ENCODE measurements around the gene DMRTC2. TPM values are rescaled to one million over a fixed set of nuclear protein-coding genes. Genes with fewer than 3 reads are reported as not detected.

Gene DMRTC2
- total RNA-seq, 1 donor from 2014 or later, result not detected

GRCh38 chr19:41859618-41860418 lies 15.0 kb downstream of the DMRTC2 start, which contains the start of gene RPS19:
TSS of gene RPS19 (plus strand) at chr19:41860255. CDS start at chr19:41860775, 520 bp downstream.
- H3K27ac Mint-ChIP-seq (ENCODE audit: unreplicated experiment), result peak within 1 kb of the TSS; percentile 98
- H3K36me3 Mint-ChIP-seq (ENCODE audit: unreplicated experiment), result no peaks in the 10 kb centered on the region
- H3K4me3 Mint-ChIP-seq (ENCODE audit: unreplicated experiment), result peak within 1 kb of the TSS; percentile 99
- H3K27me3 Mint-ChIP-seq (ENCODE audit: unreplicated experiment), result peaks cover 24% of the 10 kb centered on the region
- H3K4me1 Mint-ChIP-seq (ENCODE audit: low read depth, unreplicated experiment), result peaks cover 18% of the 10 kb centered on the region
- peak; percentile 98 for DNase-seq
- H3K9me3 Mint-ChIP-seq (ENCODE audit: unreplicated experiment), result peaks cover 20% of the 10 kb centered on the region
- TF ChIP-seq, protein P1, sequence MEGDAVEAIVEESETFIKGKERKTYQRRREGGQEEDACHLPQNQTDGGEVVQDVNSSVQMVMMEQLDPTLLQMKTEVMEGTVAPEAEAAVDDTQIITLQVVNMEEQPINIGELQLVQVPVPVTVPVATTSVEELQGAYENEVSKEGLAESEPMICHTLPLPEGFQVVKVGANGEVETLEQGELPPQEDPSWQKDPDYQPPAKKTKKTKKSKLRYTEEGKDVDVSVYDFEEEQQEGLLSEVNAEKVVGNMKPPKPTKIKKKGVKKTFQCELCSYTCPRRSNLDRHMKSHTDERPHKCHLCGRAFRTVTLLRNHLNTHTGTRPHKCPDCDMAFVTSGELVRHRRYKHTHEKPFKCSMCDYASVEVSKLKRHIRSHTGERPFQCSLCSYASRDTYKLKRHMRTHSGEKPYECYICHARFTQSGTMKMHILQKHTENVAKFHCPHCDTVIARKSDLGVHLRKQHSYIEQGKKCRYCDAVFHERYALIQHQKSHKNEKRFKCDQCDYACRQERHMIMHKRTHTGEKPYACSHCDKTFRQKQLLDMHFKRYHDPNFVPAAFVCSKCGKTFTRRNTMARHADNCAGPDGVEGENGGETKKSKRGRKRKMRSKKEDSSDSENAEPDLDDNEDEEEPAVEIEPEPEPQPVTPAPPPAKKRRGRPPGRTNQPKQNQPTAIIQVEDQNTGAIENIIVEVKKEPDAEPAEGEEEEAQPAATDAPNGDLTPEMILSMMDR (IDR thresholded peaks at IDR 0.05; ENCODE audit: partially characterized antibody, unreplicated experiment), result peak; percentile 77

DNA sequence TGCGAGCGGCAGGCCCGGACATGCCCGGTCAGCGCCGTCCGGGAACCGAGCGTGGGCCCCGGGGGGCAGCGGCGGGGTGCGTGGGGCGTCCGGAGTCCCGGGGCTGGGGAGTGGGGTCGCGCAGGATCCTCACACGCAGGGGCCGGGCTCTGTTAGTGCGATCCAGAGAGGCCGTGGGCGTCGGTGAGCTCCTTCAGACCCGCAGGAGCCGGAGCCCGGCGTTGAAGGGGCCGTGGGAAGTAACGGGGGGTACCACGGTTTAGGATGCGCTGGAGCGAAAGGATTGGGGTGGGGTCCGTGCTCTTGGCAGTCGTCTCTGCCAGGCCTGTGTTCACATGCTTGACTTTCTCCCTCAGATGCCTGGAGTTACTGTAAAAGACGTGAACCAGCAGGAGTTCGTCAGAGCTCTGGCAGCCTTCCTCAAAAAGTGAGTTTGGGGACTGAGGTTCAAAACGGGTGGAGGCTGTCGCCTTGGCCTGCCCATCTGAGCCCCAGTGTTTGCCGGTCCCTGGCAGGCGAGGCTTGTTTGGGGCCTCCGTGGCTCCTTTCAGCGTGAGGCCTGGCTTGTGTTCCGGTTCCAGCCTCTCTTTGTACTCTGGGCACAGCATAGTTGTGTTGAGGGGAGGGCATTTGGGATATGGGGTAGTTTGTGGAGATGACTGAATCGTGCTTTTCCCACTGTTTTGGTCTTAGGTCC lies 15.7 kb downstream of the DMRTC2 start:
- H3K36me3 Mint-ChIP-seq (ENCODE audit: unreplicated experiment), result no peaks in the 10 kb centered on the region
- H3K4me3 Mint-ChIP-seq (ENCODE audit: unreplicated experiment), result peak overlapping the region; percentile 96
- H3K27me3 Mint-ChIP-seq (ENCODE audit: unreplicated experiment), result peaks cover 22% of the 10 kb centered on the region
- TF ChIP-seq, protein P1 (IDR thresholded peaks at IDR 0.05; ENCODE audit: partially characterized antibody, unreplicated experiment), result no peak
- H3K4me1 Mint-ChIP-seq (ENCODE audit: low read depth, unreplicated experiment), result peaks cover 18% of the 10 kb centered on the region
- peaks cover 20% of the 10 kb centered on the region for H3K9me3 Mint-ChIP-seq (ENCODE audit: unreplicated experiment)
- DNase-seq, result no peak
- peak overlapping the region; percentile 95 for H3K27ac Mint-ChIP-seq (ENCODE audit: unreplicated experiment)

GRCh38 chr19:41861116-41861768 lies 16.4 kb downstream of the DMRTC2 start:
- TF ChIP-seq, protein P1 (IDR thresholded peaks at IDR 0.05; ENCODE audit: partially characterized antibody, unreplicated experiment), result no peak
- Mint-ChIP-seq H3K4me3 (ENCODE audit: unreplicated experiment) (peak overlapping the region; percentile 96), H3K27ac (ENCODE audit: unreplicated experiment) (peak overlapping the region; percentile 95), H3K36me3 (ENCODE audit: unreplicated experiment) (no peaks in the 10 kb centered on the region), H3K4me1 (ENCODE audit: low read depth, unreplicated experiment) (peaks cover 18% of the 10 kb centered on the region), H3K9me3 (ENCODE audit: unreplicated experiment) (peaks cover 20% of the 10 kb centered on the region), H3K27me3 (ENCODE audit: unreplicated experiment) (peaks cover 22% of the 10 kb centered on the region)
- DNase-seq, result no peak

GRCh38 chr19:41861846-41862245 lies 17.0 kb downstream of the DMRTC2 start:
- H3K36me3 Mint-ChIP-seq (ENCODE audit: unreplicated experiment), result no peaks in the 10 kb centered on the region
- peaks cover 18% of the 10 kb centered on the region for H3K4me1 Mint-ChIP-seq (ENCODE audit: low read depth, unreplicated experiment)

More at GRCh38 chr19:41861846-41862245, 17.0 kb downstream of the DMRTC2 start:
- TF ChIP-seq, protein P1 (IDR thresholded peaks at IDR 0.05; ENCODE audit: partially characterized antibody, unreplicated experiment), result no peak
- Mint-ChIP-seq H3K27ac (ENCODE audit: unreplicated experiment) (peak overlapping the region; percentile 95), H3K9me3 (ENCODE audit: unreplicated experiment) (peaks cover 20% of the 10 kb centered on the region), H3K27me3 (ENCODE audit: unreplicated experiment) (peaks cover 22% of the 10 kb centered on the region), H3K4me3 (ENCODE audit: unreplicated experiment) (peak overlapping the region; percentile 96)
- no peak for DNase-seq

Measured in glutamatergic neuron (in vitro differentiated cells).